GM13977 (cell line): ENCODE measurements around the gene SPEF2.

Experiments used
- DNase-seq: peaks from one replicate; pipeline ENCODE4 v3.0.0; 2012; ENCODE audit warnings: low spot score
- CTCF ChIP-seq: IDR thresholded peaks from 2 replicates; pipeline ENCODE4 v1.5.1; 2012; ENCODE audit warnings: mild to moderate bottlenecking, control low read depth; ENCODE audit not compliant: insufficient read depth; ENCODE audit errors: extremely low read depth, missing control alignments
- in situ Hi-C: fragments of 300-500 bp; cut with MboI; formaldehyde crosslinking; loops from one replicate; pipeline ENCODE4 v1.12.0; 2022; ENCODE audit warnings: low sequenced_read_pairs, low pct_unique_long_range_greater_than_20kb, mixed read lengths, inconsistent platforms; ENCODE audit not compliant: unreplicated experiment

Gene SPEF2

DNA sequence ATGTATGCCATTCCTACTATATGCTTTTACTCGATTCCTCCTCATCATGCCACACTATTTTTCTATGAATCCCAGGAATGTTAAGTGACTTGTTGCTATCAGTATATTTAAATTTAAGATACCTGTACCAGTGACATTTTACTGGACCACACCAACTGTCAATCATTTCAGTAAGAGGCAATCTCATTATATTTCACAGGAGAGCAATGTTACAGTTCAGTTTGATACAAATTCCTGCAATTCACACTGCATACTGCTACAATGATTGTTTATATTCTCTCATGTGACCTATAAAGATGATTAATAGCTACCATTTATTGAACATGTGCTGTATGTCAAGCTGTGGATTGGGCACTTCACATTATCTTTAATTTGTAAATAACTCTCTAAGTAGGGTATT lies 30.0 kb downstream of the SPEF2 start:
- no peak for TF ChIP-seq CTCF
- in situ Hi-C loops = loop anchor here (25.0 kb wide), 1 partner anchor 290 kb away; the partner anchor contains the start of gene CAPSL
- no peak for DNase-seq

GRCh38 chr5:35651002-35651756 lies 33.5 kb downstream of the SPEF2 start:
- peak; percentile 23 for DNase-seq
- in situ Hi-C loops = no loop called here
- peak; percentile 47 for TF ChIP-seq CTCF

GRCh38 chr5:35656721-35657120 lies 39.1 kb downstream of the SPEF2 start:
- in situ Hi-C loops = no loop called here
- TF ChIP-seq CTCF = no peak
- DNase-seq = no peak

DNA sequence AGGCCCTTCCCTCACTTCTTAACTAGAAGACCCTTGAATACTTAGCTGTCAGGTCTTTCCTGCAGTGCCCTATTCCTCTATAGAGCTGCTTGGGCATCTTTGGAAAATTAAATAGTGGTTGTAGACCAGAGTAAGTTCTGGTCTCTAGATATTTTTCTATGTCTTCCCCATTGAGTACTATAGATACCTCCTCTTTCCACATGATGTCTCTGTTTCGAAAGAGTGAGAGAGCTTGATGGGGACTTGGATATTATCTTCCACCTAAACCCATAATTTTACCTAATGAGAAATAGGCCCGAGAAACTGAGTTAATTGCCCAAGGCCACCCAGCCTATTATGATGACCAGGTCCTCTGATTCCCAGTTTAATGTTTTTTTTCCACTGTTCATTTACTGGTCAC lies 40.2 kb downstream of the SPEF2 start:
- no peak for DNase-seq
- in situ Hi-C loops = no loop called here
- TF ChIP-seq CTCF = no peak

DNA sequence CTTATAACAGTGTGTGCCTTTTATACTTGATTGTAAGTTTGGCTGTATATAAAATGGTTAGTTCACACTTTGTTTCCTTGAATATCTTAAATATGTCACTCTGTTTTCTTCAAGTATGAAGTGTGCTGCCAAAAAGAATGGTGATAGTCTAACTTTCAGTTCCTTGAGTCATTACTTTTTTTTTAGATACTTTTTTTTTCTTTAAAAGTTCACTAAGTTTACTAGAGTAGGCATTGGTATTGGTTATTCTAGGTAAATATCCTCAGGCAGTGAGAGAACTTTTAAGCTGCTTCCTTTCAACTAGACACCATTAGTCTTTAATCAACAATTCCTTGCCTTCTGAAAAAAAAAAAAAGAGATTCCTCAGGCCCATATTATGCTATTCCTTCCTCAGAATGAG lies 41.9 kb downstream of the SPEF2 start:
- no peak for TF ChIP-seq CTCF
- DNase-seq = no peak
- in situ Hi-C loops = no loop called here

DNA sequence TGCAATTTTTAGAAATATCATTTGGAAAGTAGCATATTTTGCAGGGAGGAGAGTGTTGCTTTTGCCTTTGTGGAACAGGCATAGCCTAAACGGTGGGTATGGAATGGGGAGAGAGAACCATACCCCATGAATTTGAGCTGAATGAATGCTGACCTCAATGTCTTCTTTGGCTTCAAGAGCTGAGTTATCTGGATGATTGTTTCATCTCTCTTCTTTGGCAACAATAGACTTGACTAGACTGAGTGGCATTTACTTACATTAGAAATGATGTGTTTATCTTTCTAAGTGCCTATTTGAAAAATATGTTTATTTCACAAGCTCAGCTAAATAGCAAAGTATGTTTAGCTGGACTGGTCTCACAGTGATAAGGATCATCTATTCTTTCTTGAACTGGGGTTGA lies 42.8 kb downstream of the SPEF2 start:
- no peak for DNase-seq
- no peak for TF ChIP-seq CTCF
- in situ Hi-C loops = no loop called here
